GM21515 (cell line): ENCODE data around the gene SDK2.

Experiments used
- ATAC-seq: cut with Tn5 transposase; IDR thresholded peaks from one replicate; pipeline ENCODE4 v1.9.1; 2021; ENCODE audit not compliant: unreplicated experiment

SDK2 gene

GRCh38 chr17:73644145-73645049 is at the start of gene SDK2:
Gene SDK2 (minus strand): TSS chr17:73644445. CDS start chr17:73644088, 357 bp downstream.
- no peak for ATAC-seq

GRCh38 chr17:73693071-73693470 is 48.8 kb upstream of the SDK2 start:
- no peak for ATAC-seq

- no peak for ATAC-seq
These were observed 47.1 kb upstream of the SDK2 start for GRCh38 chr17:73691321-73691766.

GRCh38 chr17:73690676-73691075 is 46.4 kb upstream of the SDK2 start:
- ATAC-seq, result no peak

GRCh38 chr17:73689596-73690275 is 45.5 kb upstream of the SDK2 start:
- no peak for ATAC-seq

- ATAC-seq, result no peak
These were observed 42.7 kb upstream of the SDK2 start for GRCh38 chr17:73686961-73687360.

- no peak for ATAC-seq
These were observed 41.9 kb upstream of the SDK2 start for GRCh38 chr17:73686126-73686525.

GRCh38 chr17:73684183-73684582 is 39.9 kb upstream of the SDK2 start:
- no peak for ATAC-seq

- no peak for ATAC-seq
These were observed 39.5 kb upstream of the SDK2 start for GRCh38 chr17:73683771-73684170.

GRCh38 chr17:73681946-73682345 is 37.7 kb upstream of the SDK2 start:
- ATAC-seq, result no peak

GRCh38 chr17:73679476-73679875 is 35.2 kb upstream of the SDK2 start:
- no peak for ATAC-seq

GRCh38 chr17:73678999-73679398 is 34.8 kb upstream of the SDK2 start:
- ATAC-seq, result no peak

GRCh38 chr17:73669771-73670170 is 25.5 kb upstream of the SDK2 start:
- ATAC-seq, result no peak

- ATAC-seq, result no peak
These were observed 23.1 kb upstream of the SDK2 start for GRCh38 chr17:73667181-73667959.

- no peak for ATAC-seq
These were observed 19.4 kb upstream of the SDK2 start for GRCh38 chr17:73663614-73664013.

GRCh38 chr17:73660366-73660765 is 16.1 kb upstream of the SDK2 start:
- no peak for ATAC-seq

- no peak for ATAC-seq
These were observed 14.7 kb upstream of the SDK2 start for GRCh38 chr17:73658821-73659515.

- no peak for ATAC-seq
These were observed 13.3 kb upstream of the SDK2 start for GRCh38 chr17:73657473-73658116.

- ATAC-seq, result no peak
These were observed 10.0 kb upstream of the SDK2 start for GRCh38 chr17:73654241-73654640.

- ATAC-seq, result no peak
These were observed 9.6 kb upstream of the SDK2 start for GRCh38 chr17:73653810-73654209.
